ENCODE results near the gene KLK14. TPM values are rescaled to one million over a fixed set of nuclear protein-coding genes. Genes with fewer than 3 reads are reported as not detected.

KLK14 gene
- total and polyA plus RNA-seq, 2 experiments from 2014 or later, result not detected

DNA sequence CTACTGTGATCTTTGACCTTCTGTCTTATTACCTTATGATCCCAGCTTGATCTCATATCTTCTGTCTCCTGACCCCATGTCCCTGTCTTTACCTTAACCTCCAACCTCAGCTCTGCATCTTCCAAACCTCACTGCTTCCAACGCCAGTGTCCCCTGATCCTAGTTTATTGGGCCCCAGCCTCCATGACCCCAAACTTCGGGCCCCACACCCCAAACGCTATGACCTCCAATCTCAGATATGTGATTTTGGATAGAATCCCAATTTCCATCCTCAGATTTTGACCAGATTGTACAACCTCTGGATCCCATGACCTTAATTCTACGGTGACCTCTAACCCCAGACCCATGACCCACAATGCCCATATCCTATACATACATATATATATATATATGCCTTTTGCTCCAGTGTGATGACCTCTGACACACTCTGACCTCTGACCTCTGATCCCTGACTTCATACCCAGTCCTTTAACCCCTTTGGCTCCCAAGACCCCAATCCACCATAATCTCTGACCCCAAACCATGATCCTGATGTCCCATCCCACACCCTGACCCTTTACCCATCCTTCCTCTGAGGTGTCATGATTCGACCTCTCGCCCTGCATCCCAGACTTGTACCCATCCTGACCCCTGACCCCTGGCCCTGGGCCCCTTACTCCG, 51.3 kb downstream of the KLK14 start:
- WGBS, 2 experiments (ENCODE audit: low coverage in 1 of 2, low lambda C conversion rate in 2 of 2, missing lambda C conversion rate in 2 of 2), result 58 to 63% methylated on average over 7 of the region's 7 CpGs
- H3F3A ChIP-seq (ENCODE audit: insufficient read depth), result no peaks in the 10 kb centered on the region
- in situ Hi-C loops (cut with MboI), result no loop called here

DNA sequence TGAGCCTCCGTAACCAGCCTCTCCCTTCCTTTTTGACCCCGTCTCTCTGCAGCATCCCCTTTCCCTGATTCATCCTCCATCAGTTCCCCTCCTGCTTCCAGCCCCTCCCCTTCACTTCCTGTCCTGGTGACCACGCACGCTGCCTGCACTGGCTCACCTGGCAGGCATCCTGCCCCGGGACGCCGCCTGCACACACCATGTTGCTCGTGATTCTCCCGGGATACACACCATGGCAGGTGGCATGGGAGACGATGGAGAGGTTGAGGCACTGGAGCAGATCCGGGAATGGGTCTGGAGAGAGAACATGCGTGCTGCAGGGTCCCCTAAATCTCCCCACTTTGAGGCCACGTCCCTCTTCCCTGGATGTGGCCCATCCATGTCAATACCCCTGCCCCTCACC, 52.1 kb downstream of the KLK14 start:
- Histone ChIP-seq H3K27ac (no peak overlapping the region), H3K4me2 (ENCODE audit: unreplicated experiment) (no peak overlapping the region), H2AFZ (no peak overlapping the region), H3K27me3 (replicated peaks; ENCODE audit: insufficient read depth) (peaks cover 5% of the 10 kb centered on the region; the same call in 1 of the 2 replicates), H3K4me1 (ENCODE audit: insufficient read depth) (no peaks in the 10 kb centered on the region), H3F3A (ENCODE audit: insufficient read depth) (no peaks in the 10 kb centered on the region), H4K20me1 (ENCODE audit: insufficient read depth) (no peaks in the 10 kb centered on the region), H3K79me2 (ENCODE audit: insufficient read depth) (no peaks in the 10 kb centered on the region), H3K36me3 (ENCODE audit: low read depth) (no peaks in the 10 kb centered on the region), H3K9me3 (ENCODE audit: low read depth) (no peaks in the 10 kb centered on the region), H3K9ac (no peak overlapping the region), H3K4me3 (no peak overlapping the region), H3K9me2 (ENCODE audit: insufficient read depth) (no peaks in the 10 kb centered on the region)
- in situ Hi-C loops (cut with MboI), result no loop called here
- no peak for DNase-seq
- WGBS, 2 experiments (ENCODE audit: low coverage in 1 of 2, low lambda C conversion rate in 2 of 2, missing lambda C conversion rate in 2 of 2), result 45 to 54% methylated on average over 12 to 13 of the region's 13 CpGs
- TF ChIP-seq EZH2 (IDR thresholded peaks at IDR 0.05; ENCODE audit: insufficient read depth, poor library complexity, severe bottlenecking) (no peak), EZH2phosphoT487 (IDR thresholded peaks at IDR 0.05; ENCODE audit: insufficient read depth, low read depth) (no peak)

More for the DNA sequence above, 51.3 kb downstream of the KLK14 start:
- no peaks in the 10 kb centered on the region for H3K9me2 ChIP-seq (ENCODE audit: insufficient read depth)
- H3K4me2 ChIP-seq (ENCODE audit: unreplicated experiment), result no peak overlapping the region
- no peak overlapping the region for H3K4me3 ChIP-seq
- no peaks in the 10 kb centered on the region for H4K20me1 ChIP-seq (ENCODE audit: insufficient read depth)
- no peak overlapping the region for H3K9ac ChIP-seq
- H3K79me2 ChIP-seq (ENCODE audit: insufficient read depth), result no peaks in the 10 kb centered on the region
- no peak for DNase-seq
- no peaks in the 10 kb centered on the region for H3K27me3 ChIP-seq (replicated peaks; ENCODE audit: insufficient read depth)
- no peak for TF ChIP-seq EZH2 (IDR thresholded peaks at IDR 0.05; ENCODE audit: insufficient read depth, poor library complexity, severe bottlenecking)
- no peak for TF ChIP-seq EZH2phosphoT487 (IDR thresholded peaks at IDR 0.05; ENCODE audit: insufficient read depth, low read depth)
- H3K36me3 ChIP-seq (ENCODE audit: low read depth), result no peaks in the 10 kb centered on the region
- no peaks in the 10 kb centered on the region for H3K4me1 ChIP-seq (ENCODE audit: insufficient read depth)
- no peaks in the 10 kb centered on the region for H3K9me3 ChIP-seq (ENCODE audit: low read depth)
- no peak overlapping the region for H2AFZ ChIP-seq
- H3K27ac ChIP-seq, result no peak overlapping the region

DNA sequence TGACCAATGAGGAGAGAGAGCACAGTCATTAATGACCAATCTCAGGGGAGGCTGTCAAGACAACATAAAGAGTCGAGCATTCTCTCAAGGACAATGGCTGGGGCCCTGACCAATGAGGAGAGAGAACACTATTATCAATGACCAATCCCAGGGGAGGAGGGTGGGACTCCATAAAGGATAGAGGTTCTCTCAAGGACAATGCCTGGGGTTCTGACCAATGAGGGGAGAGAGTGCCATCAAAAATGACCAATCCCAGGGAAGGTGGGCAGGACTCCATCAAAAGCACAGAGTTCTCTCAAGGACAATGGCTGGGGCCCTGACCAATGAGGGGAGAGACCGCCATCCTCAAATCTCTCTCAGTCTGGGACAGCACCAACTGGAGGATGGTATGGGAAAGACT, 53.0 kb downstream of the KLK14 start:
- 32 to 58% methylated on average over 2 of the region's 2 CpGs for WGBS, 2 experiments (ENCODE audit: low coverage in 1 of 2, low lambda C conversion rate in 2 of 2, missing lambda C conversion rate in 2 of 2)

More for the DNA sequence above, 53.0 kb downstream of the KLK14 start:
- Histone ChIP-seq H3K9me2 (ENCODE audit: insufficient read depth) (no peaks in the 10 kb centered on the region), H3K27me3 (replicated peaks; ENCODE audit: insufficient read depth) (peaks cover 9% of the 10 kb centered on the region; the same call in 1 of the 2 replicates), H3F3A (ENCODE audit: insufficient read depth) (no peaks in the 10 kb centered on the region), H3K4me2 (ENCODE audit: unreplicated experiment) (no peak overlapping the region), H2AFZ (no peak overlapping the region), H3K4me3 (no peak overlapping the region), H3K9ac (no peak overlapping the region), H3K79me2 (ENCODE audit: insufficient read depth) (no peaks in the 10 kb centered on the region), H3K9me3 (ENCODE audit: low read depth) (no peaks in the 10 kb centered on the region), H4K20me1 (ENCODE audit: insufficient read depth) (no peaks in the 10 kb centered on the region), H3K27ac (no peak overlapping the region), H3K36me3 (ENCODE audit: low read depth) (no peaks in the 10 kb centered on the region), H3K4me1 (ENCODE audit: insufficient read depth) (no peaks in the 10 kb centered on the region)
- no peak for DNase-seq
- in situ Hi-C loops (cut with MboI), result no loop called here
- TF ChIP-seq EZH2phosphoT487 (IDR thresholded peaks at IDR 0.05; ENCODE audit: insufficient read depth, low read depth) (no peak), EZH2 (IDR thresholded peaks at IDR 0.05; ENCODE audit: insufficient read depth, poor library complexity, severe bottlenecking) (no peak)

Other genes with a start within 250 kb of the KLK14 start
- not detected in 2 replicates for gene KLK15, start 249.3 kb downstream of the KLK14 start, total RNA-seq (2014; rRNA removed; shearing (Covaris generic))
- gene KLK15, start 249.3 kb downstream of the KLK14 start, polyA plus RNA-seq (2016; fragmentation: Nextera tagmentation; extraction: Ambion mirVana), result not detected in 2 replicates
- not detected in 2 replicates for gene KLK3, start 228.0 kb downstream of the KLK14 start, total RNA-seq (2014; rRNA removed; shearing (Covaris generic))
- gene KLK3, start 228.0 kb downstream of the KLK14 start, polyA plus RNA-seq (2016; fragmentation: Nextera tagmentation; extraction: Ambion mirVana), result not detected in 2 replicates
- not detected in 2 replicates for gene KLK2, start 209.4 kb downstream of the KLK14 start, total RNA-seq (2014; rRNA removed; shearing (Covaris generic))
- not detected in 2 replicates for gene KLK2, start 209.4 kb downstream of the KLK14 start, polyA plus RNA-seq (2016; fragmentation: Nextera tagmentation; extraction: Ambion mirVana)
- not detected in 2 replicates for gene KLK4, start 171.5 kb downstream of the KLK14 start, total RNA-seq (2014; rRNA removed; shearing (Covaris generic))
- gene KLK4, start 171.5 kb downstream of the KLK14 start, polyA plus RNA-seq (2016; fragmentation: Nextera tagmentation; extraction: Ambion mirVana), result not detected in 2 replicates
- not detected in 2 replicates for gene KLK5, start 129.8 kb downstream of the KLK14 start, total RNA-seq (2014; rRNA removed; shearing (Covaris generic))
- gene KLK5, start 129.8 kb downstream of the KLK14 start, polyA plus RNA-seq (2016; fragmentation: Nextera tagmentation; extraction: Ambion mirVana), result 0.23 TPM in 1 of 2 replicates, not detected in the other
- not detected in 2 replicates for gene KLK6, start 113.3 kb downstream of the KLK14 start, total RNA-seq (2014; rRNA removed; shearing (Covaris generic))
- not detected in 2 replicates for gene KLK6, start 113.3 kb downstream of the KLK14 start, polyA plus RNA-seq (2016; fragmentation: Nextera tagmentation; extraction: Ambion mirVana)
- gene KLK7, start 99.0 kb downstream of the KLK14 start, total RNA-seq (2014; rRNA removed; shearing (Covaris generic)), result not detected in 2 replicates
- not detected in 2 replicates for gene KLK7, start 99.0 kb downstream of the KLK14 start, polyA plus RNA-seq (2016; fragmentation: Nextera tagmentation; extraction: Ambion mirVana)
- not detected in 2 replicates for gene KLK8, start 81.3 kb downstream of the KLK14 start, total RNA-seq (2014; rRNA removed; shearing (Covaris generic))
- not detected in 2 replicates for gene KLK8, start 81.3 kb downstream of the KLK14 start, polyA plus RNA-seq (2016; fragmentation: Nextera tagmentation; extraction: Ambion mirVana)
- gene KLK10, start 63.2 kb downstream of the KLK14 start, total RNA-seq (2014; rRNA removed; shearing (Covaris generic)), result not detected in 2 replicates
- not detected in 2 replicates for gene KLK10, start 63.2 kb downstream of the KLK14 start, polyA plus RNA-seq (2016; fragmentation: Nextera tagmentation; extraction: Ambion mirVana)
- gene KLK11, start 56.3 kb downstream of the KLK14 start, total RNA-seq (2014; rRNA removed; shearing (Covaris generic)), result not detected in 2 replicates
- not detected in 2 replicates for gene KLK11, start 56.3 kb downstream of the KLK14 start, polyA plus RNA-seq (2016; fragmentation: Nextera tagmentation; extraction: Ambion mirVana)
- gene KLK12, start 47.9 kb downstream of the KLK14 start, total RNA-seq (2014; rRNA removed; shearing (Covaris generic)), result not detected in 2 replicates
- gene KLK12, start 47.9 kb downstream of the KLK14 start, polyA plus RNA-seq (2016; fragmentation: Nextera tagmentation; extraction: Ambion mirVana), result not detected in 2 replicates
- gene KLK13, start 17.8 kb downstream of the KLK14 start, total RNA-seq (2014; rRNA removed; shearing (Covaris generic)), result not detected in 2 replicates
- 0.25 TPM in 1 of 2 replicates, not detected in the other for gene KLK13, start 17.8 kb downstream of the KLK14 start, polyA plus RNA-seq (2016; fragmentation: Nextera tagmentation; extraction: Ambion mirVana)
- 9.0 and 11.3 TPM in 2 replicates for gene CTU1, start 25.5 kb upstream of the KLK14 start, total RNA-seq (2014; rRNA removed; shearing (Covaris generic))
- 4.2 and 4.4 TPM in 2 replicates for gene CTU1, start 25.5 kb upstream of the KLK14 start, polyA plus RNA-seq (2016; fragmentation: Nextera tagmentation; extraction: Ambion mirVana)
- not detected in 2 replicates for gene SIGLEC9, start 42.0 kb upstream of the KLK14 start, total RNA-seq (2014; rRNA removed; shearing (Covaris generic))
- not detected in 2 replicates for gene SIGLEC9, start 42.0 kb upstream of the KLK14 start, polyA plus RNA-seq (2016; fragmentation: Nextera tagmentation; extraction: Ambion mirVana)
- gene SIGLEC7, start 59.4 kb upstream of the KLK14 start, total RNA-seq (2014; rRNA removed; shearing (Covaris generic)), result not detected in 2 replicates
- not detected in 2 replicates for gene SIGLEC7, start 59.4 kb upstream of the KLK14 start, polyA plus RNA-seq (2016; fragmentation: Nextera tagmentation; extraction: Ambion mirVana)
- gene CD33, start 142.2 kb upstream of the KLK14 start, total RNA-seq (2014; rRNA removed; shearing (Covaris generic)), result not detected in 2 replicates
- 0.30 TPM in 1 of 2 replicates, not detected in the other for gene CD33, start 142.2 kb upstream of the KLK14 start, polyA plus RNA-seq (2016; fragmentation: Nextera tagmentation; extraction: Ambion mirVana)
- not detected in 2 replicates for gene SIGLECL1, start 168.2 kb upstream of the KLK14 start, total RNA-seq (2014; rRNA removed; shearing (Covaris generic))
- not detected in 2 replicates for gene SIGLECL1, start 168.2 kb upstream of the KLK14 start, polyA plus RNA-seq (2016; fragmentation: Nextera tagmentation; extraction: Ambion mirVana)
- gene IGLON5, start 228.8 kb upstream of the KLK14 start, total RNA-seq (2014; rRNA removed; shearing (Covaris generic)), result not detected in 2 replicates
- gene IGLON5, start 228.8 kb upstream of the KLK14 start, polyA plus RNA-seq (2016; fragmentation: Nextera tagmentation; extraction: Ambion mirVana), result not detected in 2 replicates